Esophagus muscularis mucosa (tissue), 4 donors: ENCODE data around the gene KRTAP5-8. TPM values are rescaled to one million over a fixed set of nuclear protein-coding genes. Genes with fewer than 3 reads are reported as not detected.
"Not testable (repeated sequence)": the region's sequence is repeated elsewhere in the genome, so short reads cannot be mapped to it uniquely, and the experiment has no call there.

ENCODE experiments used
- DNase-seq: peaks from one replicate; pipeline ENCODE4 v3.0.0-alpha.2; 2017; ENCODE audit errors: extremely low spot score
- H3K27ac ChIP-seq, 4 donors: fragments of 200-600 bp; sonication (generic); replicated peaks in 1 of 4; 1 replicate in 3 of 4; 2 replicates in 1 of 4; pipeline ENCODE4 v1.5.1; 2016 to 2019; ENCODE audit warnings: mild to moderate bottlenecking in 1 of 4
- H3K27me3 ChIP-seq, 4 donors: fragments of 200-600 bp; sonication (generic); one replicate each; pipeline versions ENCODE4 v1.5.1 to v1.6.0; 2016 to 2019
- H3K36me3 ChIP-seq, 4 donors: fragments of 200-600 bp; sonication (generic); one replicate each; pipeline ENCODE4 v1.5.1; 2016 to 2019
- H3K4me1 ChIP-seq, 4 donors: fragments of 200-600 bp; sonication (generic); one replicate each; pipeline ENCODE4 v1.5.1; 2016 to 2019
- H3K4me3 ChIP-seq, 4 donors: fragments of 200-600 bp; sonication (generic); 1 replicate in 2 of 4; 2 replicates in 2 of 4; pipeline ENCODE4 v1.5.1; 2016 to 2019; ENCODE audit warnings: mild to moderate bottlenecking in 4 of 4, moderate library complexity in 1 of 4
- H3K9me3 ChIP-seq, 4 donors: fragments of 200-600 bp; sonication (generic); 1 replicate in 3 of 4; 2 replicates in 1 of 4; pipeline ENCODE4 v1.5.1; 2016 to 2019
- CTCF ChIP-seq, 3 experiments: fragments of 200-600 bp in 2 of 3; fragments of 450-650 bp in 1 of 3; sonication (generic) in 2 of 3; IDR thresholded peaks; one replicate each; pipeline ENCODE4 v1.5.1; 2017 to 2019; ENCODE audit warnings: antibody characterized with exemption in 3 of 3, mild to moderate bottlenecking in 2 of 3, moderate library complexity in 1 of 3
- EP300 ChIP-seq: sonication (generic); formaldehyde crosslinking; IDR thresholded peaks from one replicate; pipeline ENCODE4 v1.6.1; 2017; ENCODE audit warnings: antibody characterized with exemption
- POLR2A ChIP-seq: fragments of 450-650 bp; IDR thresholded peaks from one replicate; pipeline ENCODE4 v1.6.1; 2017; ENCODE audit warnings: antibody characterized with exemption, moderate library complexity, mild to moderate bottlenecking, low read depth
- POLR2AphosphoS5 ChIP-seq, 2 donors: sonication (generic); formaldehyde crosslinking; IDR thresholded peaks; one replicate each; pipeline ENCODE4 v1.6.1; 2017; ENCODE audit warnings: antibody characterized with exemption in 2 of 2
- WGBS: methylation state at CpG from one replicate; pipeline ENCODE4 v1.1.5; 2018; 5-methylcytosine and 5-hydroxymethylcytosine counted together
- intact Hi-C: fragments of 100-400 bp; cut with DNase I; formaldehyde crosslinking; loops from one replicate; pipeline ENCODE4 v1.15.1; 2023
- total RNA-seq, 4 donors: library from RNA; depleted of rRNA; stranded (reverse); fragments of >200 nt; gene quantifications; one replicate each; pipeline versions ENCODE4 v1.1.0 to v1.2.1, GENCODE V29; 2016

Gene KRTAP5-8
- total RNA-seq, 4 donors from 2014 or later: not detected

GRCh38 chr11:71539017-71539416 lies 1.2 kb downstream of the KRTAP5-8 start:
- H3K27me3 ChIP-seq: peaks cover 0 to 7% (median 0%) of the 10 kb centered on the region in 4 donors
- H3K4me1 ChIP-seq: no peaks in the 10 kb centered on the region
- no peak for DNase-seq
- 85% methylated on average over 11 of the region's 11 CpGs for WGBS
- intact Hi-C loops: no loop called here
- no peaks in the 10 kb centered on the region for H3K9me3 ChIP-seq
- no peaks in the 10 kb centered on the region for H3K36me3 ChIP-seq
- no peak overlapping the region for H3K4me3 ChIP-seq
- no peak overlapping the region for H3K27ac ChIP-seq
- no peak for TF ChIP-seq POLR2AphosphoS5 (IDR thresholded peaks at IDR 0.05)
- TF ChIP-seq CTCF (IDR thresholded peaks at IDR 0.05): no peak
- TF ChIP-seq EP300: no peak
- no peak for TF ChIP-seq POLR2A

GRCh38 chr11:71539971-71540370 lies 2.1 kb downstream of the KRTAP5-8 start:
- H3K36me3 ChIP-seq, H3K4me1 ChIP-seq, H3K9me3 ChIP-seq, DNase-seq, H3K27ac ChIP-seq, H3K27me3 ChIP-seq, H3K4me3 ChIP-seq, intact Hi-C loops: not testable (repeated sequence)
- WGBS: 95% methylated on average over 11 of the region's 11 CpGs

GRCh38 chr11:71540521-71541304 lies 2.9 kb downstream of the KRTAP5-8 start:
- peaks cover 0 to 13% (median 0%) of the 10 kb centered on the region in 4 donors for H3K27me3 ChIP-seq
- not testable (repeated sequence) for H3K4me3 ChIP-seq

GRCh38 chr11:71542382-71542781 lies 4.6 kb downstream of the KRTAP5-8 start:
- Histone ChIP-seq H3K27me3 (peaks cover 0 to 27% (median 0%) of the 10 kb centered on the region in 4 donors), H3K4me1 (no peaks in the 10 kb centered on the region), H3K36me3 (no peaks in the 10 kb centered on the region), H3K9me3 (no peaks in the 10 kb centered on the region), H3K27ac (no peak overlapping the region), H3K4me3 (no peak overlapping the region)
- TF ChIP-seq POLR2A: no peak
- no peak for TF ChIP-seq POLR2AphosphoS5 (IDR thresholded peaks at IDR 0.05)
- no peak for TF ChIP-seq EP300
- no peak for TF ChIP-seq CTCF (IDR thresholded peaks at IDR 0.05)
- intact Hi-C loops: no loop called here
- DNase-seq: no peak
- WGBS: 80% methylated on average over 7 of the region's 7 CpGs

More at GRCh38 chr11:71540521-71541304, 2.9 kb downstream of the KRTAP5-8 start:
- H3K4me1 ChIP-seq, intact Hi-C loops, H3K36me3 ChIP-seq, H3K9me3 ChIP-seq, DNase-seq, H3K27ac ChIP-seq: not testable (repeated sequence)
- 91% methylated on average over 9 of the region's 9 CpGs for WGBS

- H3K27ac ChIP-seq: no peak overlapping the region
- intact Hi-C loops: no loop called here
Measured at GRCh38 chr11:71542879-71543777, 5.3 kb downstream of the KRTAP5-8 start.

More at GRCh38 chr11:71542879-71543777, 5.3 kb downstream of the KRTAP5-8 start:
- H3K4me1 ChIP-seq: no peaks in the 10 kb centered on the region
- no peaks in the 10 kb centered on the region for H3K36me3 ChIP-seq
- H3K9me3 ChIP-seq: no peaks in the 10 kb centered on the region
- WGBS: 78% methylated on average over 14 of the region's 15 CpGs
- H3K4me3 ChIP-seq: no peak overlapping the region
- DNase-seq: no peak
- H3K27me3 ChIP-seq: peaks cover 0 to 35% (median 0%) of the 10 kb centered on the region in 4 donors
- TF ChIP-seq CTCF (IDR thresholded peaks at IDR 0.05) (no peak), POLR2AphosphoS5 (IDR thresholded peaks at IDR 0.05) (no peak), EP300 (no peak), POLR2A (no peak)
